Omental fat pad (tissue), 4 donors: ENCODE data around the gene PRSS21. TPM values are rescaled to one million over a fixed set of nuclear protein-coding genes. Genes with fewer than 3 reads are reported as not detected.

Experiments
- ATAC-seq: fragments of 150-250 bp; one replicate; pipeline ENCODE4 v1.9.1; 2016; ENCODE audit warnings: mild to moderate bottlenecking, moderate library complexity; ENCODE audit not compliant: low FRiP score
- DNase-seq: peaks from one replicate; pipeline ENCODE4 v3.0.0-alpha.2; 2019; ENCODE audit warnings: low spot score
- total RNA-seq, 4 donors: library from RNA; depleted of rRNA; stranded (reverse); fragments of >200 nt; gene quantifications; one replicate each; pipeline ENCODE4 v1.1.0, GENCODE V29; 2016
- TF ChIP-seq, protein P1 (sequence below), 3 donors: fragments of 450-650 bp; IDR thresholded peaks; one replicate each; pipeline ENCODE4 v1.5.1; 2016 to 2017; ENCODE audit warnings: antibody characterized with exemption in 3 of 3, mild to moderate bottlenecking in 3 of 3, moderate library complexity in 2 of 3

The PRSS21 gene
- total RNA-seq, 4 donors from 2014 or later = 0.65 to 1.0 TPM; not detected in 2

- DNase-seq (no peak), ATAC-seq (no peak)
- TF ChIP-seq, protein P1, sequence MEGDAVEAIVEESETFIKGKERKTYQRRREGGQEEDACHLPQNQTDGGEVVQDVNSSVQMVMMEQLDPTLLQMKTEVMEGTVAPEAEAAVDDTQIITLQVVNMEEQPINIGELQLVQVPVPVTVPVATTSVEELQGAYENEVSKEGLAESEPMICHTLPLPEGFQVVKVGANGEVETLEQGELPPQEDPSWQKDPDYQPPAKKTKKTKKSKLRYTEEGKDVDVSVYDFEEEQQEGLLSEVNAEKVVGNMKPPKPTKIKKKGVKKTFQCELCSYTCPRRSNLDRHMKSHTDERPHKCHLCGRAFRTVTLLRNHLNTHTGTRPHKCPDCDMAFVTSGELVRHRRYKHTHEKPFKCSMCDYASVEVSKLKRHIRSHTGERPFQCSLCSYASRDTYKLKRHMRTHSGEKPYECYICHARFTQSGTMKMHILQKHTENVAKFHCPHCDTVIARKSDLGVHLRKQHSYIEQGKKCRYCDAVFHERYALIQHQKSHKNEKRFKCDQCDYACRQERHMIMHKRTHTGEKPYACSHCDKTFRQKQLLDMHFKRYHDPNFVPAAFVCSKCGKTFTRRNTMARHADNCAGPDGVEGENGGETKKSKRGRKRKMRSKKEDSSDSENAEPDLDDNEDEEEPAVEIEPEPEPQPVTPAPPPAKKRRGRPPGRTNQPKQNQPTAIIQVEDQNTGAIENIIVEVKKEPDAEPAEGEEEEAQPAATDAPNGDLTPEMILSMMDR (IDR thresholded peaks at IDR 0.05) = no peak
Measured at GRCh38 chr16:2854700-2855309, 37.8 kb downstream of the PRSS21 start.

DNA sequence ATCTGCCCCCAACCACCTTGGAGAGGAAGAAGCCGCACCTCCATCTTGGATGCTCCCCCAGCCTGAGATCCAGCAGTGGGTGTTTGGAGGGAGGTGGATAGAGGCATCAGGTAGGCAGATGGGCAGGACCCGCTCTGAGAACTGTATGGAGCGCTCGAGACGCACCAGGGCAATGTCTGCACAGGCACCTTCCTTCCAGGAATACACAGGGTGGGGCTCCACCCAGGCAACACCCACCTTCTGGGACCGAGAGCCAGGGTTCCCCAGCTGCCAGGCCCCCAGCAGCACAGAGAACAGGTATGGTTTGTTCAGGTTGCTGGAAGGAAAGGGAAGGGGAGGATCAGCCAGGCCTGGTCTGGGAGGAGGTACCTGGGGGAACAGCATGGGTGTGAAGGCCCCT lies 38.5 kb downstream of the PRSS21 start:
- no peak for ATAC-seq
- DNase-seq = no peak
- TF ChIP-seq, protein P1 (IDR thresholded peaks at IDR 0.05) = no peak

- ATAC-seq (no peak), DNase-seq (no peak)
- TF ChIP-seq, protein P1 (IDR thresholded peaks at IDR 0.05) = no peak
Measured at GRCh38 chr16:2856061-2856670, 39.1 kb downstream of the PRSS21 start.

GRCh38 chr16:2856686-2857450 lies 39.8 kb downstream of the PRSS21 start:
- ATAC-seq = no peak
- TF ChIP-seq, protein P1 (IDR thresholded peaks at IDR 0.05) = no peak
- no peak for DNase-seq

GRCh38 chr16:2857451-2858244 lies 40.6 kb downstream of the PRSS21 start, which contains the start of gene PRSS22:
Gene PRSS22 (minus strand): TSS chr16:2858170. CDS start chr16:2858104, 66 bp downstream.
- ATAC-seq (no peak), DNase-seq (no peak)
- TF ChIP-seq, protein P1 (IDR thresholded peaks at IDR 0.05) = no peak

GRCh38 chr16:2858245-2859025 lies 41.4 kb downstream of the PRSS21 start:
- ATAC-seq (no peak), DNase-seq (no peak)
- TF ChIP-seq, protein P1 (IDR thresholded peaks at IDR 0.05) = no peak
